NCI-H2081 (cell line): ENCODE data around the gene PCDHGA4.
"Not testable (repeated sequence)": the region's sequence is repeated elsewhere in the genome, so short reads cannot be mapped to it uniquely, and the experiment has no call there.

ENCODE experiments used
- DNase-seq, 2 experiments: peaks; one replicate each; lab custom pipeline; 2025; lab: John Stamatoyannopoulos, UW

The PCDHGA4 gene

DNA sequence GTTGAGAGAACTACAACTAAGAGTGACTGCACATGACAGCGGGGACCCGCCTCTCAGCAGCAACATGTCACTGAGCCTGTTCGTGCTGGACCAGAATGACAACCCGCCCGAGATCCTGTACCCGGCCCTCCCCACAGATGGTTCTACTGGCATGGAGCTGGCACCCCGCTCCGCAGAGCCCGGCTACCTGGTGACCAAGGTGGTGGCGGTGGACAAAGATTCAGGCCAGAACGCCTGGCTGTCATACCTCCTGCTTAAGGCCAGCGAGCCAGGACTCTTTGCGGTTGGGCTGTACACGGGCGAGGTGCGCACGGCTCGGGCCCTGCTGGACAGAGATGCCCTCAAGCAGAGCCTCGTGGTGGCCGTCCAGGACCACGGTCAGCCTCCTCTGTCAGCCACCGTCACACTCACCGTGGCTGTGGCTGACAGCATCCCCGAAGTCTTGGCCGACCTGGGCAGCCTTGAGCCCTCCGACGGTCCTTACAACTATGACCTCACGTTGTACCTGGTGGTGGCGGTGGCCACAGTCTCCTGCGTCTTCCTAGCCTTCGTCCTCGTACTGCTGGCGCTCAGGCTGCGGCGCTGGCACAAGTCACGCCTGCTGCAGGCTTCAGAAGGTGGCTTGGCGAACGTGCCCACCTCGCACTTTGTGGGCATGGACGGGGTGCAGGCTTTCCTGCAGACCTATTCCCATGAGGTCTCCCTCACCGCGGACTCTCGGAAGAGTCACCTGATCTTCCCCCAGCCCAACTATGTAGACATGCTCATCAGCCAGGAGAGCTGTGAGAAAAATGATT lies 29.8 kb downstream of the PCDHGA4 start:
- no peak for DNase-seq

DNA sequence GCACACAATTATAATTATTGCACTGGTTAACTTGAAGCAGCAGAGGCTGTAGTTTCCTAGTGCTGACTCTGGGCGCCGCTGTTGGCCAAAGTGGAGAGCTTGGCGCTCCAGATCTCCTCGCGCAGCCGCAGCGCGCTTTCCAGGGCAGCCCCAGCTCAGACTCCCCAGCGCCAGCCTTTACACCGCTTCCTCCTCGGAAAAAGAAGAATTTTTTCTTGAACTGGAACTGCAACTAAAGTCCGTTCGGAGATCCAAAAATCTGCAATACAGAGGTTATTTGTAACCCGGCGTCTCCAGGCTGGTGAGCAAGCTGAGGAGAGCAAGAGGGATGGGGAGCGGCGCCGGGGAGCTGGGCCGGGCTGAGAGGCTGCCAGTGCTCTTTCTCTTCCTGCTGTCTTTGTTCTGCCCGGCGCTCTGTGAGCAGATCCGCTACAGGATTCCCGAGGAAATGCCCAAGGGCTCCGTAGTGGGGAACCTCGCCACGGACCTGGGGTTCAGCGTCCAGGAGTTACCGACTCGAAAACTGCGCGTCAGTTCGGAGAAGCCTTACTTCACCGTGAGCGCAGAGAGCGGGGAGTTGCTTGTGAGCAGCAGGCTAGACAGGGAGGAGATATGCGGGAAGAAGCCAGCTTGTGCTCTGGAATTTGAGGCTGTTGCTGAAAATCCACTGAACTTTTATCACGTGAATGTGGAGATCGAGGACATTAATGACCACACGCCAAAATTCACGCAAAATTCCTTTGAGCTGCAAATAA lies 32.9 kb downstream of the PCDHGA4 start, which contains the start of gene PCDHGB4:
Gene PCDHGB4, plus strand, starts transcription at position 142 of the 755 bp plus-strand sequence. Its CDS starts 187 bp downstream, at position 329.
- not testable (repeated sequence) for DNase-seq

DNA sequence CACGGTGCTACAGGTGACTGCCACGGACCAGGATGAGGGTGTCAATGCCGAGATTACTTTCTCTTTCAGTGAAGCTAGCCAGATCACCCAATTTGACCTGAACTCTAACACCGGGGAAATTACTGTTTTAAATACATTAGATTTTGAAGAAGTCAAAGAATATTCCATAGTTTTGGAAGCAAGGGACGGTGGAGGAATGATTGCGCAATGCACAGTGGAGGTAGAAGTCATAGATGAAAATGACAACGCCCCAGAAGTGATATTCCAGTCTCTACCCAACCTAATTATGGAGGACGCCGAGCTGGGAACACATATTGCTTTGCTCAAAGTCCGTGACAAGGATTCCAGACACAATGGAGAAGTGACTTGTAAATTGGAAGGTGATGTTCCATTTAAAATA lies 33.8 kb downstream of the PCDHGA4 start:
- no peak for DNase-seq

DNA sequence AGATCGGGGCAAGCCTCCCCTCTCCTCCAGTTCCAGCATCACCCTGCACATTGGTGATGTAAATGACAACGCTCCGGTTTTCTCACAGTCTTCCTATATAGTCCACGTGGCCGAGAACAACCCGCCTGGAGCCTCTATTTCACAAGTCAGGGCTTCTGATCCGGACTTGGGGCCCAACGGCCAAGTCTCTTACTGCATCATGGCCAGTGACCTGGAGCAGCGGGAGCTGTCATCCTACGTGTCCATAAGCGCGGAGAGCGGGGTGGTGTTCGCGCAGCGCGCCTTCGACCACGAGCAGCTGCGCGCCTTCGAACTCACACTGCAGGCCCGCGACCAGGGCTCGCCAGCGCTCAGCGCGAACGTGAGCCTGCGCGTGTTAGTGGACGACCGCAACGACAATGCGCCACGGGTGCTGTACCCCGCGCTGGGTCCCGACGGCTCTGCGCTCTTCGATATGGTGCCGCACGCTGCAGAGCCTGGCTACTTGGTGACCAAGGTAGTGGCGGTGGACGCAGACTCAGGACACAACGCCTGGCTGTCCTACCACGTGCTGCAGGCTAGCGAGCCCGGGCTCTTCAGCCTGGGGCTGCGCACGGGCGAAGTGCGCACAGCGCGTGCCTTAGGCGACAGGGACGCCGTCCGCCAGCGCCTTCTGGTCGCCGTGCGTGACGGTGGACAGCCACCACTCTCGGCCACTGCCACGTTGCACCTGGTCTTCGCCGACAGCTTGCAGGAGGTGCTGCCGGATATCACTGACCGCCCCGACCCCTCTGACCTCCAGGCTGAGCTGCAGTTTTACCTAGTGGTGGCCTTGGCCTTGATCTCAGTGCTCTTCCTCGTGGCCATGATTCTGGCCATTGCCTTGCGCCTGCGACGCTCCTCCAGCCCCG lies 34.6 kb downstream of the PCDHGA4 start:
- DNase-seq = no peak

DNA sequence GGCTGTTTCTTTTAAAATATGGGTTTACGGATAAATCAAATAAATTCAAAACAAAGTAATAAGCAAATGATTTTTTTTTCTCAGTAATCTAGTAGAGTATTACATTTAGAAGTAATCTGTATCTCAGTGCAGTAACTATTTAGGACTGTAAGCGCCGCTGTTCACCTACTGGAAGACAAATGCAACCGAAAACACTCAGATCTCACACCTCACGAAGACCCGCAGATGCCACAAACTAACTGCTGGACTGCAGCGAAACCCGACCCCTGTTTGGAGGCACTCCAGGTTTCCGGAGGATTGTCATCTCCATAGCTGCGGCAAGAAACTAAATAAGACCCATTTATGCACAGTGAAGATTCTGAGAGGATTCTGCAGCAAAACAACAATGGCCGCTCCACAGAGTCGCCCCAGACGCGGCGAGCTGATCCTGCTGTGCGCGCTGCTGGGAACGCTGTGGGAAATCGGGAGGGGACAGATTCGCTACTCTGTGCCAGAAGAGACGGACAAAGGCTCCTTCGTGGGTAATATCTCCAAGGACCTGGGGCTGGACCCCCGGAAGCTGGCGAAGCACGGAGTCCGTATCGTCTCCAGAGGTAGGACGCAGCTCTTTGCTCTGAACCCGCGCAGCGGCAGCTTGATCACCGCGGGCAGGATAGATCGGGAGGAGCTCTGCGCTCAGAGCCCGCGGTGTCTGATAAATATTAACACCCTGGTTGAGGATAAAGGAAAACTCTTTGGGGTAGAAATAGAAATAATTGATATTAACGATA lies 37.8 kb downstream of the PCDHGA4 start, which contains the start of gene PCDHGA8:
Gene PCDHGA8, plus strand, starts transcription at position 205 of the 770 bp plus-strand sequence. Its CDS starts 181 bp downstream, at position 386.
- DNase-seq = no peak

DNA sequence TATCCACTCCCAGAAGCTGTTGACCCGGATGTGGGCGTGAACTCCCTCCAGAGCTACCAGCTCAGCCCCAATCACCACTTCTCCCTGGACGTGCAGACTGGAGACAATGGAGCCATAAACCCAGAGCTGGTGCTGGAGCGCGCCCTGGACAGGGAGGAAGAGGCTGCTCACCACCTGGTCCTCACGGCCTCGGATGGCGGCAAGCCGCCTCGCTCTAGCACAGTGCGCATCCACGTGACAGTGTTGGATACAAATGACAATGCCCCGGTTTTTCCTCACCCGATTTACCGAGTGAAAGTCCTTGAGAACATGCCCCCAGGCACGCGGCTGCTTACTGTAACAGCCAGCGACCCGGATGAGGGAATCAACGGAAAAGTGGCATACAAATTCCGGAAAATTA lies 38.4 kb downstream of the PCDHGA4 start:
- no peak for DNase-seq

DNA sequence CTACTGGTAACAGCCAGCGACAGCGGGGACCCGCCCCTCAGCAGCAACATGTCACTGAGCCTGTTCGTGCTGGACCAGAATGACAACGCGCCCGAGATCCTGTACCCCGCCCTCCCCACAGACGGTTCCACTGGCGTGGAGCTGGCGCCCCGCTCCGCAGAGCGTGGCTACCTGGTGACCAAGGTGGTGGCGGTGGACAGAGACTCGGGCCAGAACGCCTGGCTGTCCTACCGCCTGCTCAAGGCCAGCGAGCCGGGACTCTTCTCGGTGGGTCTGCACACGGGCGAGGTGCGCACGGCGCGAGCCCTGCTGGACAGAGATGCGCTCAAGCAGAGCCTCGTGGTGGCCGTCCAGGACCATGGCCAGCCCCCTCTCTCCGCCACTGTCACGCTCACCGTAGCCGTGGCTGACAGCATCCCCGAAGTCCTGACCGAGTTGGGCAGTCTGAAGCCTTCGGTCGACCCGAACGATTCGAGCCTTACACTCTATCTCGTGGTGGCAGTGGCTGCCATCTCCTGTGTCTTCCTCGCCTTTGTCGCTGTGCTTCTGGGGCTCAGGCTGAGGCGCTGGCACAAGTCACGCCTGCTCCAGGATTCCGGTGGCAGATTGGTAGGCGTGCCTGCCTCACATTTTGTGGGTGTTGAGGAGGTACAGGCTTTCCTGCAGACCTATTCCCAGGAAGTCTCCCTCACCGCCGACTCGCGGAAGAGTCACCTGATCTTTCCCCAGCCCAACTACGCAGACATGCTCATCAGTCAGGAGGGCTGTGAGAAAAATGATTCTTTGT lies 39.8 kb downstream of the PCDHGA4 start:
- DNase-seq = not testable (repeated sequence)

DNA sequence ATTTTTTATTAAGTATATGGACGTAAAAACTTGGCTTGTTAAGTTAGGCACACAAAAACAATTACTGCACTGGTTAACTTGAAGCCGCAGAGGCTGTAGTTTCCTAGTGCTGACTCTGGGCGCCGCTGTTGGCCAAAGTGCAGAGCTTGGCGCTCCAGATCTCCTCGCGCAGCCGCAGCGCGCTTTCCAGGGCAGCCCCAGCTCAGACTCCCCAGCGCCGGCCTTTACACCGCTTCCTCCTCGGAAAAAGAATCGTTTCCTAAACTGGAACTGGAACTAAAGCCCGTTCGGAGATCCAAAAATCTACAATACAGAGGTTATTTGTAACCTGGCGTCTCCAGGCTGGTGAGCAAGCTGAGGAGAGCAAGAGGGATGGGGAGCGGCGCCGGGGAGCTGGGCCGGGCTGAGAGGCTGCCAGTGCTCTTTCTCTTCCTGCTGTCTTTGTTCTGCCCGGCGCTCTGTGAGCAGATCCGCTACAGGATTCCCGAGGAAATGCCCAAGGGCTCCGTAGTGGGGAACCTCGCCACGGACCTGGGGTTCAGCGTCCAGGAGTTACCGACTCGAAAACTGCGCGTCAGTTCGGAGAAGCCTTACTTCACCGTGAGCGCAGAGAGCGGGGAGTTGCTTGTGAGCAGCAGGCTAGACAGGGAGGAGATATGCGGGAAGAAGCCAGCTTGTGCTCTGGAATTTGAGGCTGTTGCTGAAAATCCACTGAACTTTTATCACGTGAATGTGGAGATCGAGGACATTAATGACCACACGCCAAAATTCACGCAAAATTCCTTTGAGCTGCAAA lies 43.1 kb downstream of the PCDHGA4 start, which contains the start of gene PCDHGB5:
Gene PCDHGB5, plus strand, starts transcription at position 192 of the 796 bp plus-strand sequence. Its CDS starts 181 bp downstream, at position 373.
- DNase-seq = not testable (repeated sequence)

DNA sequence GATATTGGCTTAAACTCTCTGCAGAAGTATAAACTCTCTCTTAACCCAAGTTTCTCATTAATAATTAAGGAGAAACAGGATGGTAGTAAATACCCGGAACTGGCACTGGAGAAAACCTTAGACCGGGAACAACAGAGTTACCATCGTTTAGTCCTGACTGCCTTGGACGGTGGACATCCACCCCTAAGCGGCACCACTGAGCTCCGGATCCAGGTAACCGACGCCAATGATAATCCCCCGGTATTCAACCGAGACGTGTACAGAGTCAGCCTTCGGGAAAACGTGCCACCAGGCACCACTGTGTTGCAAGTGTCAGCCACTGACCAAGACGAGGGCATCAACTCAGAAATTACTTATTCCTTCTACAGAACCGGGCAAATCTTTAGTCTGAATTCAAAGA lies 43.8 kb downstream of the PCDHGA4 start:
- DNase-seq = no peak

DNA sequence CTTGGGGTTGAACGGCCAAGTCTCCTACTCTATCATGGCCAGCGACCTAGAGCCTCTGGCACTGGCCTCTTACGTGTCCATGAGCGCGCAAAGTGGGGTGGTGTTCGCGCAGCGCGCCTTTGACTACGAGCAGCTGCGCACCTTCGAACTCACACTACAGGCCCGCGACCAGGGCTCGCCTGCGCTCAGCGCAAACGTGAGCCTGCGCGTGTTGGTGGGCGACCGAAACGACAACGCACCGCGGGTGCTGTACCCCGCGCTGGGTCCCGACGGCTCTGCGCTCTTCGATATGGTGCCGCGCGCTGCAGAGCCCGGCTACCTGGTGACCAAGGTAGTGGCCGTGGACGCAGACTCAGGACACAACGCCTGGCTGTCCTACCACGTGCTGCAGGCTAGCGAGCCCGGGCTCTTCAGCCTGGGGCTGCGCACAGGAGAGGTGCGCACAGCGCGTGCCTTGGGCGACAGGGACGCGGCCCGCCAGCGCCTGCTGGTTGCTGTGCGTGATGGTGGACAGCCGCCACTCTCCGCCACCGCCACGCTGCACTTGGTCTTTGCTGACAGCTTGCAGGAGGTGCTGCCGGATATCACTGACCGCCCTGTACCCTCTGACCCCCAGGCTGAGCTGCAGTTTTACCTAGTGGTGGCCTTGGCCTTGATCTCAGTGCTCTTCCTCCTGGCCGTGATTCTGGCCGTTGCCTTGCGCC lies 44.9 kb downstream of the PCDHGA4 start:
- DNase-seq = no peak

DNA sequence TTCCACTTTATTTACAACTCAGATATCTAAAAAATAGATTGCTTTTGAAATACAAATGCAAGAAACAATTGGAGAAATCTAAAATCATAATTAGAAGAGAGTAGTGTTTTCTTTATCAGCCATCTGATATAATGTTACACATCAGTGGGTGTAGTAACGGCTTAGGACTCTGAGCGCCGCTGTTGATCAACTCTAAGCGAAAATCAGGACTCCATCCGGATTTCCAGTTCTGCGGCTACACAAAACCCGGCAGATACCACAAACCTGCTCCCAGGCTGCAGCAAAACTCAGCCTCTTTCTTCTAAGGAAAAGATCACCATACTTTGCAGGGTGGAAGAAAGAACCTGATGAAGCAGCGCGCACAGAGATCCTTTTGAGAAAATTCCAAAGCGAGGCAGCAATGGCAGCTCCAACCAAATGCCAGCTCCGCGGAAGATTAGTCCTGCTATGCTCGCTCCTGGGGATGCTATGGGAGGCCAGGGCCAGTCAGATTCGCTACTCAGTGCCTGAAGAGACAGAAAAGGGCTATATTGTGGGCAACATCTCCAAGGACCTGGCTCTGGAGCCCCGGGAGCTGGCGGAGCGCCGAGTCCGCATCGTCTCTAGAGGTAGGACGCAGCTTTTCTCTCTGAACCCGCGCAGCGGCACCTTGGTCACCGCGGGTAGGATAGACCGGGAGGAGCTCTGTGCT lies 47.9 kb downstream of the PCDHGA4 start, which contains the start of gene PCDHGA9:
Gene PCDHGA9, plus strand, starts transcription at position 226 of the 691 bp plus-strand sequence. Its CDS starts 175 bp downstream, at position 401.
- DNase-seq = no peak

DNA sequence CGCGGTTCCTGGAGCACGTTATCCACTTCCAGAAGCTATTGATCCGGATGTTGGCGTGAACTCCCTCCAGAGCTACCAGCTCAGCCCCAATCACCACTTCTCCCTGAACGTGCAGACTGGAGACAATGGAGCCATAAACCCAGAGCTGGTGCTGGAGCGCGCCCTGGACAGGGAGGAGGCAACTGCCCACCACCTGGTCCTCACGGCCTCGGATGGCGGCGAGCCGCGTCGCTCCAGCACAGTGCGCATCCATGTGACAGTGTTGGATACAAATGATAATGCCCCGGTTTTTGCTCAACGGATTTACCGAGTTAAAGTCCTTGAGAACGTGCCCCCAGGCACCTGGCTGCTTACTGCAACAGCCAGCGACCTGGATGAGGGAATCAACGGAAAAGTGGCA lies 48.6 kb downstream of the PCDHGA4 start:
- DNase-seq = no peak
